HL-60/S4 treated with retinoic acid at 250 ng/mL for 4 days and 3 days (cell line): ENCODE data around the gene APCDD1.

Experiments
- in situ Hi-C: fragments of 300-500 bp; cut with MboI; formaldehyde crosslinking; loops from 2 replicates; pipeline ENCODE4 v1.7.0; 2022; ENCODE audit warnings: low sequenced_read_pairs

Gene APCDD1

GRCh38 chr18:10431680-10432079 lies 22.8 kb upstream of the APCDD1 start:
- in situ Hi-C loops: no loop called here

GRCh38 chr18:10432781-10433180 lies 21.7 kb upstream of the APCDD1 start:
- in situ Hi-C loops: no loop called here

GRCh38 chr18:10436160-10436559 lies 18.3 kb upstream of the APCDD1 start:
- in situ Hi-C loops: no loop called here

GRCh38 chr18:10437837-10438236 lies 16.6 kb upstream of the APCDD1 start:
- in situ Hi-C loops: no loop called here

GRCh38 chr18:10439898-10440297 lies 14.5 kb upstream of the APCDD1 start:
- in situ Hi-C loops: no loop called here

- in situ Hi-C loops: no loop called here
These were observed 13.6 kb upstream of the APCDD1 start for GRCh38 chr18:10440884-10441283.

- in situ Hi-C loops: no loop called here
These were observed 13.0 kb upstream of the APCDD1 start for GRCh38 chr18:10441472-10441871.

GRCh38 chr18:10442551-10442971 lies 11.9 kb upstream of the APCDD1 start:
- in situ Hi-C loops: no loop called here

- in situ Hi-C loops: no loop called here
These were observed 11.4 kb upstream of the APCDD1 start for GRCh38 chr18:10443001-10443400.

GRCh38 chr18:10444314-10445006 lies 10.0 kb upstream of the APCDD1 start:
- in situ Hi-C loops: no loop called here

GRCh38 chr18:10449396-10449795 lies 5.0 kb upstream of the APCDD1 start:
- in situ Hi-C loops: no loop called here

GRCh38 chr18:10450986-10451385 lies 3.4 kb upstream of the APCDD1 start:
- in situ Hi-C loops: no loop called here

GRCh38 chr18:10453261-10453805 lies 1.1 kb upstream of the APCDD1 start:
- in situ Hi-C loops: no loop called here

- in situ Hi-C loops: no loop called here
These were observed 484 bp downstream of the APCDD1 start for GRCh38 chr18:10454681-10455557.

GRCh38 chr18:10455726-10456453 lies 1.5 kb downstream of the APCDD1 start:
- in situ Hi-C loops: no loop called here

- in situ Hi-C loops: no loop called here
These were observed 2.3 kb downstream of the APCDD1 start for GRCh38 chr18:10456718-10457117.

GRCh38 chr18:10457128-10457527 lies 2.7 kb downstream of the APCDD1 start:
- in situ Hi-C loops: no loop called here

GRCh38 chr18:10457767-10458166 lies 3.3 kb downstream of the APCDD1 start:
- in situ Hi-C loops: no loop called here

GRCh38 chr18:10458691-10459090 lies 4.3 kb downstream of the APCDD1 start:
- in situ Hi-C loops: no loop called here

GRCh38 chr18:10459587-10459986 lies 5.2 kb downstream of the APCDD1 start:
- in situ Hi-C loops: no loop called here

- in situ Hi-C loops: no loop called here
These were observed 6.1 kb downstream of the APCDD1 start for GRCh38 chr18:10460414-10461018.
